ENCODE measurements around the gene CATSPERD.

Gene CATSPERD

DNA sequence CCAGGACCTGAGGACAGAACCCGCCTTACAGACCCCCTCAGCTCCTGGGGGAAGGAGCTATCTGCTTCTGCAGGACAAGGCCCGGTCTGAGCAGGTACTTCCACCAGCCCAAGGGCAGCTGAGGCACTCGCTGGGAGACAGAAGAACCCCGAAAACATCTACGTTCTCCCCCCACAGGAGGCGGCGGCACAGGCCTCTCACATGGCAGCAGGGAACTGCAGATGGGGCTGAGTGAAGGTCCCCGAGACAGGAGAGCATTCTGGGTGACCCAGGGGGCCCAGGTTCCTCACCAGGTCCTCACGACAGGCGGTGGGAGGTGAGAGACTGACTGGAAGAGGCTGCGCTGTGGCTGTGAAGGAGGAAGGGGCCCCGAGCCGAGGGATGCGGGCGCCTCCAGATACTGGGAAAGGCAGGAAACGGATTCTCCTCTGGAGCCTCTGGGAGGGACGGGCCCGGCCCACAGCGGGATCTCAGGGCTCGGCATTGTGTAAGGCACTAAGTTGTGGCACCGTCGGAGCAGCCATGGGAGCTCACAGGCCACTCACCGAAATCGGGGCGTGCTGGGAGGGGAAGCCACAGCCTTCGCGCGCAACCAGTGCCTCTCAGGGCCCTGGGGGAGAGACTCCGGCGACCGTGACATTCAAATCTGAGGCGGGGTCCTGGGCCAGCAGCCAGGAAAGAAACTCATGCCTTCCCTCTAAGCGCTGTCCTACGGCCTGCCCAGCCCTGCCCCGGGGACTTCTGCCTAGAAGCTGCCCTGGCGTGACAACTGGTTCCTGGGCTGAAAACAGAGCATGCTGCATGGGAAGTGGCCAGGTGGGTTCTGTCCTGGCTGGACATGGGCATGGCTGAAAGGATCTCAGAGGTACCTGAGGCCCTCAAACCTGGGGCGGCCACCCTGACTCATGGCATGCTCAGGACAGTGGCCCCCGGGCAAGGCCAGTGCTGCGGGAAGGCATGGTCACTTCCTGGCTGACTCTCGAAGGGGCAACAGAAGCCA, 16.3 kb upstream of the CATSPERD start:
- no peak for FAIRE-seq
- TF ChIP-seq POLR2AphosphoS5 (IDR thresholded peaks at IDR 0.05; ENCODE audit: low read depth, low read length) (peak; percentile 20; the same call in 1 of the 2 replicates), TAF1 (IDR thresholded peaks at IDR 0.05; ENCODE audit: borderline replicate concordance, low read depth, low read length) (no peak)
- DNase-seq (ENCODE audit: insufficient read length): no peak

DNA sequence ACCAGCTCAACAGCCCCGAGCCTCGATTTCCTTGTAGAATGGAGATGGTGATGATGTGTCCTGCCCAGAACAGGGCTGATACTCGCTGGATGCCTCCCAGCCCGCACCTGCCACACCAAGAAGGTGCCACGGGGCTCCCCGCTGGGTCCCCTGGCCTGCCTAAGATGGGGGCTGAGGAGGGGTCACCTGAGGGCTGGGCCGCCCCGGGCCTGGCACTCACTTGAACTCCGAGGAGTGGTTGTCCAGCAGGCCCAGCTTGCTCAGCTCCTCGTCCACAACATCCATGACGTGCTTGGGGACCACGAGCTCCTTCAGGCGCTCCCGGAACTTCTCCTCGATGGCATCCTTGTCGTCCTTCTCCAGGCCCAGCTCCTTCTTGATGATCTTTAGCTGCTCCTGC, 14.9 kb upstream of the CATSPERD start:
- DNase-seq (ENCODE audit: insufficient read length) (no peak), FAIRE-seq (no peak)
- TF ChIP-seq POLR2AphosphoS5 (IDR thresholded peaks at IDR 0.05; ENCODE audit: low read depth, low read length): no peak
- no peak for TF ChIP-seq TAF1 (IDR thresholded peaks at IDR 0.05; ENCODE audit: borderline replicate concordance, low read depth, low read length)
- no peak; the same call in 1 of the 2 replicates for TF ChIP-seq POLR2A (IDR thresholded peaks at IDR 0.05; ENCODE audit: low read depth, low read length)

- no peak for FAIRE-seq
- TF ChIP-seq TAF1 (IDR thresholded peaks at IDR 0.05; ENCODE audit: borderline replicate concordance, low read depth, low read length): no peak
- no peak; the same call in 1 of the 2 replicates for TF ChIP-seq POLR2AphosphoS5 (IDR thresholded peaks at IDR 0.05; ENCODE audit: low read depth, low read length)
- TF ChIP-seq POLR2A (IDR thresholded peaks at IDR 0.05; ENCODE audit: low read depth, low read length): no peak
- DNase-seq (ENCODE audit: insufficient read length): no peak
Observed at GRCh38 chr19:5706876-5707573, 13.4 kb upstream of the CATSPERD start.

- no peak for TF ChIP-seq TAF1 (IDR thresholded peaks at IDR 0.05; ENCODE audit: borderline replicate concordance, low read depth, low read length)
- TF ChIP-seq POLR2AphosphoS5 (IDR thresholded peaks at IDR 0.05; ENCODE audit: low read depth, low read length): peak; percentile 38; the same call in 1 of the 2 replicates
- TF ChIP-seq POLR2A (IDR thresholded peaks at IDR 0.05; ENCODE audit: low read depth, low read length): peak; percentile 37
Observed at GRCh38 chr19:5707576-5708575, 12.6 kb upstream of the CATSPERD start.

DNA sequence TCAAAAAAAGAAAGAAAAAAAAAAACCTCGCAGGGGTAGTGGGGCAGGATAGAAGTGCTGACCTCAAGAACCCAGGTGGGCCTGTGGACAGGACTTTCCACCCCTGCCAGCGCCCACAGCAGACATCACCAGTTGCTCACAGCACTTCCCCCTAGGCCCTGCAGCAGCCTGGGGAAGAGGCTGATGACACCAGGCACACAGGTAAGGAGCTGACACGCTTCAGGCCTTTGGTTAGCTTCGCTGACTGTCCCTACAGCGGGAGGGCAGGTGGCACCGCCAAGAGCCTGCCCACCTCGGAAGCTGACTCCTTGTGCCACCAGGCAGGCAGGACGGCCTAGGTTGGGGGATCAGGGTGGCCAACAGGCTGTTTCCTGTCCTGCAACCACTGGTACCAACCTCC, 9.4 kb upstream of the CATSPERD start:
- TF ChIP-seq POLR2A (IDR thresholded peaks at IDR 0.05; ENCODE audit: low read depth, low read length): no peak
- DNase-seq (ENCODE audit: insufficient read length) (no peak), FAIRE-seq (no peak)

More at GRCh38 chr19:5707576-5708575, 12.6 kb upstream of the CATSPERD start:
- FAIRE-seq (no peak), DNase-seq (ENCODE audit: insufficient read length) (no peak)

GRCh38 chr19:5711713-5712161, 8.7 kb upstream of the CATSPERD start:
- FAIRE-seq: no peak
- TF ChIP-seq POLR2AphosphoS5 (IDR thresholded peaks at IDR 0.05; ENCODE audit: low read depth, low read length) (no peak), TAF1 (IDR thresholded peaks at IDR 0.05; ENCODE audit: borderline replicate concordance, low read depth, low read length) (no peak), POLR2A (IDR thresholded peaks at IDR 0.05; ENCODE audit: low read depth, low read length) (no peak; the same call in 1 of the 2 replicates)
- DNase-seq (ENCODE audit: insufficient read length): no peak

GRCh38 chr19:5713228-5713627, 7.2 kb upstream of the CATSPERD start:
- FAIRE-seq: no peak

DNA sequence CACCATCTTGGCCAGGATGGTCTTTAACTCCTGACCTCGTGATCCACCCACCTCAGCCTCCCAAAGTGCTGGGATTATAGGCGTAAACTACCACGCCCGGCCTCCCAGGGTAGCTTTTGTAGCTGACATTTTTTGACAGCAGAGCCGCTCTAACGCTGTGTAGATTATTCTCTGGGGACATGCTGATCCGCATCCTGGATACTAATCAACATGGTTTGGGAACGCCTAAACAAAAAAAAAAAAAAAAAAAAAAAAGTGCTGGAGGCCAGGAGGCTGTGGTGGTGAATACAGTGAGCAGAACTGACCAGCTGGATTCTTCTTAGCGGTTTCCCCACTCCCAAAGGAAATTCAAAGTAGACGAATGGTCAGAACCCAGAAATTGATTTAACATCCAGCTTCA, 5.6 kb upstream of the CATSPERD start:
- DNase-seq (ENCODE audit: insufficient read length) (no peak), FAIRE-seq (no peak)
- TF ChIP-seq POLR2AphosphoS5 (IDR thresholded peaks at IDR 0.05; ENCODE audit: low read depth, low read length) (no peak), POLR2A (IDR thresholded peaks at IDR 0.05; ENCODE audit: low read depth, low read length) (no peak)

More at GRCh38 chr19:5713228-5713627, 7.2 kb upstream of the CATSPERD start:
- TF ChIP-seq POLR2A (IDR thresholded peaks at IDR 0.05; ENCODE audit: low read depth, low read length) (no peak), TAF1 (IDR thresholded peaks at IDR 0.05; ENCODE audit: borderline replicate concordance, low read depth, low read length) (no peak), POLR2AphosphoS5 (IDR thresholded peaks at IDR 0.05; ENCODE audit: low read depth, low read length) (no peak)
- DNase-seq (ENCODE audit: insufficient read length): no peak

DNA sequence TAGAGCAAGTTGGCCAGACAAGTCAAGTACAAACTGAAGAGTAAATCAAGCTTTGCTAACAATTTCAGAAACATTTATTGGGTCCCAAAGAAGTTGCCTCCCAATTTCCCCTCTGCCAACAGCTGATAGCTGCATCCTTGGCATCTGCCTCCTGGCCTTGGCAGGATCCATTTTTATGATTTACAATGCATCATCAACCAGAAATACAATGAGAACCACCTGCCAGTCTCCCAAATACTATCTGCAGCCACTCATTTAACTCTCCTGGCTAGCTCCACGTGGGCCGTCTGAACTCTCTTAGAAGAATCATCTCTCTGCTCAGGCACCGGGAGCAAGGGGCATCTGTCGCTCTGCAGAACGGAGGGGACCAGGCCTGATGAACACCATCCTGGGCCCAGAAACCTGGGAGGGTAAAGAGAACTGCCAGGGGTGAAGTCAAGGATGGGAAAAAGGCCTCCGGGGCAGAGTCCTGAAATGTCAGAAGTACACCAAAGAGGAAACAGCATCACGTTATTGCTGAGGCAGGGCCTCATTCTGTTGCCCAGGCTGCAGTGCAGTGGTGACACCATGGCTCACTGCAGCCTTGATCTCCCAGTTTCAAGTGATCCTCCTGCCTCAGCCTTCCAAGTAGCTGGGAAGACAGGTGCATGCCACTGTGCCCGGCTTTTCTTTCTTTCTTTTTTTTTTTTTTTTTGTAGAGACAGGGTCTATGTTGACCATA, 3.1 kb upstream of the CATSPERD start:
- DNase-seq (ENCODE audit: insufficient read length) (no peak), FAIRE-seq (no peak)
- TF ChIP-seq POLR2A (IDR thresholded peaks at IDR 0.05; ENCODE audit: low read depth, low read length): no peak
- TF ChIP-seq POLR2AphosphoS5 (IDR thresholded peaks at IDR 0.05; ENCODE audit: low read depth, low read length): no peak
- TF ChIP-seq TAF1 (IDR thresholded peaks at IDR 0.05; ENCODE audit: borderline replicate concordance, low read depth, low read length): no peak

DNA sequence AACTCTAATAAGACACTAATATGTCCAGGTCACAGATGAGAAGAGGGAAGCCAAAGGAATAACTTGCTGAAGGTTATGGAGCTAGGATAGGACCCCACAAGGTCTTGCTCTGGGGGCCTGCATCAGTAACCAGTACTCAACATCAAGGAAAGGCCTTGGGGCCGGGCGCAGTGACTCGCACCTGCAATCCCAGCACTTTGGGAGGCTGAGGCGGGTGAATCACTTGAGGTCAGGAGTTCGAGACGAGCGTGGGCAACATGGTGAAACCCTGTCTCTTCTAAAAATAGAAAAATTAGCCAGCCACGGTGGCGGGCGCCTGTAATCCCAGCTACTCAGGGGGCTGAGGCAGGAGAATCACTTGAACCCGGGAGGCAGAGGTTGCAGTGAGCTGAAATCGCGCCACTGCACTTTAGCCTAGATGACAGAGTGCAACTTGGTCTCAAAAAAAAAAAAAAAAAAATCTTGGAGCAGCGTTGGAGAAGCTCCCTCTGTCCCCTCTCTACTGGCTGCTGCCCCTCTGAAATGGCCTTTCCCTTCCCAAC, 2.3 kb upstream of the CATSPERD start:
- no peak for DNase-seq (ENCODE audit: insufficient read length)

More for the DNA sequence above, 2.3 kb upstream of the CATSPERD start:
- FAIRE-seq: no peak
- TF ChIP-seq POLR2AphosphoS5 (IDR thresholded peaks at IDR 0.05; ENCODE audit: low read depth, low read length): no peak
- no peak for TF ChIP-seq POLR2A (IDR thresholded peaks at IDR 0.05; ENCODE audit: low read depth, low read length)
- TF ChIP-seq TAF1 (IDR thresholded peaks at IDR 0.05; ENCODE audit: borderline replicate concordance, low read depth, low read length): no peak

Measured in GM12892 (cell line).